Kidney (tissue), 14 donors: ENCODE data around the gene PPP6R2. TPM values are rescaled to one million over a fixed set of nuclear protein-coding genes. Genes with fewer than 3 reads are reported as not detected.

ENCODE experiments used
- DNase-seq, 5 donors: peaks; one replicate each; pipeline ENCODE4 v3.0.0-alpha.2; 2013 to 2020
- FAIRE-seq: peaks from 2 replicates; lab custom pipeline; 2012; peaks lifted over from hg19 to GRCh38; lab: Jason Lieb, UNC
- H3K27ac ChIP-seq, 2 donors: one replicate each; pipeline ENCODE4 v1.7.0; 2013; ENCODE audit warnings: low read depth in 2 of 2, low read length in 2 of 2, inconsistent platforms in 1 of 2
- H3K27me3 ChIP-seq: one replicate; pipeline ENCODE4 v1.7.1; 2013; ENCODE audit warnings: low read length, inconsistent platforms; ENCODE audit not compliant: control insufficient read depth, insufficient read depth
- H3K36me3 ChIP-seq, 3 donors: one replicate each; pipeline versions ENCODE4 v1.7.0 to v1.7.1; 2013; ENCODE audit warnings: low read length in 3 of 3, control low read depth in 1 of 3, inconsistent platforms in 1 of 3; ENCODE audit not compliant: insufficient read depth in 3 of 3, control insufficient read depth in 2 of 3
- H3K4me1 ChIP-seq, 3 donors: one replicate each; pipeline versions ENCODE4 v1.7.0 to v1.7.1; 2013; ENCODE audit warnings: low read length in 3 of 3, inconsistent platforms in 1 of 3, low read depth in 1 of 3; ENCODE audit not compliant: control insufficient read depth in 2 of 3, insufficient read depth in 2 of 3
- H3K4me3 ChIP-seq, 3 donors: one replicate each; pipeline versions ENCODE4 v1.7.0 to v1.8.1; 2013; ENCODE audit warnings: low read length in 3 of 3, control low read depth in 1 of 3, inconsistent platforms in 1 of 3
- H3K9ac ChIP-seq, 3 donors: one replicate each; pipeline versions ENCODE4 v1.7.0 to v1.7.1; 2013; ENCODE audit warnings: low read length in 3 of 3, control low read depth in 1 of 3, inconsistent platforms in 1 of 3
- H3K9me3 ChIP-seq, 3 donors: one replicate each; pipeline versions ENCODE4 v1.7.0 to v1.7.1; 2013; ENCODE audit warnings: low read length in 3 of 3, control low read depth in 1 of 3, inconsistent platforms in 1 of 3; ENCODE audit not compliant: control insufficient read depth in 2 of 3, insufficient read depth in 1 of 3
- CTCF ChIP-seq: IDR thresholded peaks from 3 replicates; pipeline ENCODE4 v1.5.1; 2012; ENCODE audit warnings: mild to moderate bottlenecking, moderate library complexity, borderline replicate concordance; ENCODE audit not compliant: insufficient read depth; ENCODE audit errors: extremely low read depth
- intact Hi-C: fragments of 100-400 bp; cut with DNase I; formaldehyde crosslinking; loops from one replicate; pipeline ENCODE4 v1.11.1; 2022
- polyA plus RNA-seq: library from polyadenylated mRNA; stranded (reverse); fragments of 350-450 nt; fragmentation: Illumina TruSeq; extraction: RNeasy Lipid Tissue Mini Kit (QIAGEN cat#74804); gene quantifications from one replicate; pipeline ENCODE4 v1.2.3, GENCODE V29; 2014; ENCODE audit warnings: low read depth, low replicate concordance; ENCODE audit not compliant: insufficient read depth
- total RNA-seq: library from RNA; stranded (reverse); fragmentation: NEBNext Ultra II Directional; extraction: Animal tissue kit (Norgen Biotek cat#: 25700); gene quantifications from one replicate; pipeline ENCODE4 v1.2.1, GENCODE V29; 2021
- donor health status: control.
- donor health status: control.
- donor health status: control.
- donor health status: control.
- donor health status: control.
- donor health status: DM: yes; HTN: yes; CAD: no.
- donor health status: Normal renal cell carcinoma (clear cell type).

The PPP6R2 gene
- total and polyA plus RNA-seq, 2 donors from 2014 or later = 39.4 to 53.8 TPM

GRCh38 chr22:50298266-50298637 lies 44.9 kb upstream of the PPP6R2 start:
- TF ChIP-seq CTCF = no peak

GRCh38 chr22:50298937-50299784 lies 44.0 kb upstream of the PPP6R2 start:
- peaks cover 0 to 4% (median 0%) of the 10 kb centered on the region in 3 donors for H3K36me3 ChIP-seq
- H3K4me1 ChIP-seq = peaks cover 0 to 83% (median 57%) of the 10 kb centered on the region in 3 donors
- H3K4me3 ChIP-seq = peak overlapping the region in 1 of 3 donors; percentile 43
- no peak for TF ChIP-seq CTCF
- peak overlapping the region in 1 of 3 donors; percentile 51 for H3K9ac ChIP-seq
- peak overlapping the region; percentile 57 to 80 for H3K27ac ChIP-seq
- DNase-seq (peak in 1 of 5 donors; percentile 70), FAIRE-seq (no peak)
- H3K27me3 ChIP-seq = no peaks in the 10 kb centered on the region
- no peaks in the 10 kb centered on the region for H3K9me3 ChIP-seq
- intact Hi-C loops = no loop called here

More at GRCh38 chr22:50298266-50298637, 44.9 kb upstream of the PPP6R2 start:
- DNase-seq (no peak), FAIRE-seq (no peak)
- Histone ChIP-seq H3K4me1 (peaks cover 0 to 80% (median 56%) of the 10 kb centered on the region in 3 donors), H3K9ac (peak overlapping the region in 1 of 3 donors; percentile 51), H3K36me3 (peaks cover 0 to 4% (median 0%) of the 10 kb centered on the region in 3 donors), H3K4me3 (peak overlapping the region in 1 of 3 donors; percentile 43), H3K27me3 (no peaks in the 10 kb centered on the region), H3K27ac (peak overlapping the region; percentile 67 to 80), H3K9me3 (no peaks in the 10 kb centered on the region)
- intact Hi-C loops = no loop called here

GRCh38 chr22:50299785-50300619 lies 43.1 kb upstream of the PPP6R2 start:
- Histone ChIP-seq H3K4me1 (peaks cover 0 to 83% (median 55%) of the 10 kb centered on the region in 3 donors), H3K9ac (no peak overlapping the region), H3K36me3 (no peaks in the 10 kb centered on the region), H3K27ac (peak overlapping the region; percentile 47 to 67), H3K9me3 (no peaks in the 10 kb centered on the region), H3K27me3 (no peaks in the 10 kb centered on the region), H3K4me3 (peak overlapping the region in 1 of 3 donors; percentile 32)
- FAIRE-seq = no peak
- TF ChIP-seq CTCF = no peak
- DNase-seq = no peak
- intact Hi-C loops = no loop called here
